ENCODE data around the gene ZKSCAN4. TPM values are rescaled to one million over a fixed set of nuclear protein-coding genes. Genes with fewer than 3 reads are reported as not detected.

Gene ZKSCAN4
- total RNA-seq, 2 experiments from 2014 or later = 0.84 to 1.6 TPM

DNA sequence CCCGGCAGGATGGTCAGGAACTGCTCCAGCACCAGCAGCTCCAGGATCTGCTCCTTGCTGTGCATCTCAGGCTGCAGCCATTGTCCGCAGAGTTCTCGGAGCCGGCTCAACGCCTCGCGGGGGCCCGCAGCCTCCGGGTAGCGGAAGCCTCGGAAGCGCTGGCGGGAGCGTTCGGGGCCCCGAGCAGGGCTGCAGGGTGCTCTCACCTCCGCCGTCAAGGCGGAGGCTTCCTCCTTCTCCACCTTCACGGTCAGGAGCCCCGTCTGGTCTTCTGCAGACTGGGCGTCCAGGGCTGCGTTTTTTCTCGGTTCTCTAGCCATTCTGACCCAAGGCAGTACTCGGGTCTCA, 434 bp downstream of the ZKSCAN4 start:
- Mint-ChIP-seq H3K4me3 (peak overlapping the region; percentile 99), H3K27me3 (peaks cover 4% of the 10 kb centered on the region), H3K4me1 (ENCODE audit: low read depth) (peaks cover 43% of the 10 kb centered on the region), H3K27ac (peak overlapping the region; percentile 93), H3K9me3 (no peaks in the 10 kb centered on the region), H3K36me3 (ENCODE audit: low read depth) (peaks cover 37% of the 10 kb centered on the region)
- Histone ChIP-seq H3K27me3 (ENCODE audit: control insufficient read depth in 1 of 2, insufficient read depth in 2 of 2, low read length in 2 of 2) (no peaks in the 10 kb centered on the region), H3K9me3 (ENCODE audit: control insufficient read depth in 1 of 2, insufficient read depth in 1 of 2, low read length in 2 of 2) (no peaks in the 10 kb centered on the region), H3K36me3 (ENCODE audit: insufficient read depth, low read length) (peaks cover 22% of the 10 kb centered on the region), H3K4me3 (ENCODE audit: low read length) (peak overlapping the region; percentile 84), H3K27ac (ENCODE audit: low read depth in 1 of 2, low read length in 2 of 2) (no peak overlapping the region), H3K4me1 (ENCODE audit: insufficient read depth, low read length) (peaks cover 24% of the 10 kb centered on the region)
- POLR2A ChIA-PET = interaction anchor here (0.8 to 3.0 kb wide), 9 partner anchors 16 to 1000 kb away, joined by 3 to 71 read pairs (median 5); partner anchors contain the start of genes ZKSCAN3, ZKSCAN8, ZSCAN12 and ZSCAN26
- TF ChIP-seq CTCF (IDR thresholded peaks at IDR 0.05) = no peak
- CTCF ChIA-PET = interaction anchor here (0.8 to 1.5 kb wide), 3 partner anchors 12 to 110 kb away, joined by 5 to 7 read pairs (median 5); partner anchors contain the start of gene ZKSCAN8
- intact Hi-C loops (cut with DNase I, micrococcal nuclease) = loop anchor here (1.0 to 5.0 kb wide), 10 partner anchors 16 to 864 kb away; partner anchors contain the start of genes ZSCAN26 (in 2 of the 2), ZKSCAN8 (in 1 of the 2), ZNF165 (in 1 of the 2) and ZNF391 (in 1 of the 2)
- peak; percentile 69 for ATAC-seq (ENCODE audit: poor library complexity)
- peak in 12 of 14 experiments; percentile 9 to 60 (median 26) for DNase-seq

GRCh38 chr6:28250747-28251146, 1.3 kb downstream of the ZKSCAN4 start:
- DNase-seq = no peak
- Mint-ChIP-seq H3K36me3 (ENCODE audit: low read depth) (peaks cover 46% of the 10 kb centered on the region), H3K4me3 (peak overlapping the region; percentile 90), H3K27ac (peak overlapping the region; percentile 10), H3K4me1 (ENCODE audit: low read depth) (peaks cover 43% of the 10 kb centered on the region), H3K9me3 (no peaks in the 10 kb centered on the region), H3K27me3 (peaks cover 1% of the 10 kb centered on the region)
- no peak for ATAC-seq (ENCODE audit: poor library complexity)
- H3K27me3 ChIP-seq (ENCODE audit: control insufficient read depth in 1 of 2, insufficient read depth in 2 of 2, low read length in 2 of 2) = no peaks in the 10 kb centered on the region
- no peak overlapping the region for H3K4me3 ChIP-seq (ENCODE audit: low read length)
- intact Hi-C loops (cut with DNase I, micrococcal nuclease) = loop anchor here (5.0 kb wide), 4 partner anchors 102 to 863 kb away; partner anchors contain the start of genes ZNF391 (in 1 of the 2) and ZSCAN23 (in 1 of the 2)
- CTCF ChIA-PET = interaction anchor here (0.6 kb wide), 1 partner anchor 1065 kb away, joined by 3 read pairs; no protein-coding TSS in a partner anchor
- no peaks in the 10 kb centered on the region for H3K9me3 ChIP-seq (ENCODE audit: control insufficient read depth in 1 of 2, insufficient read depth in 1 of 2, low read length in 2 of 2)
- H3K4me1 ChIP-seq (ENCODE audit: insufficient read depth, low read length) = peaks cover 24% of the 10 kb centered on the region
- H3K36me3 ChIP-seq (ENCODE audit: insufficient read depth, low read length) = peaks cover 30% of the 10 kb centered on the region
- POLR2A ChIA-PET = interaction anchor here (1.0 kb wide), 1 partner anchor 146 kb away, joined by 3 read pairs; no protein-coding TSS in a partner anchor
- no peak for TF ChIP-seq CTCF (IDR thresholded peaks at IDR 0.05)
- no peak overlapping the region for H3K27ac ChIP-seq (ENCODE audit: low read depth in 1 of 2, low read length in 2 of 2)

- peaks cover 64% of the 10 kb centered on the region for H3K36me3 Mint-ChIP-seq (ENCODE audit: low read depth)
- no peak for ATAC-seq (ENCODE audit: poor library complexity)
- TF ChIP-seq CTCF (IDR thresholded peaks at IDR 0.05) = no peak
- peaks cover 43% of the 10 kb centered on the region for H3K4me1 Mint-ChIP-seq (ENCODE audit: low read depth)
- H3K27me3 Mint-ChIP-seq = no peaks in the 10 kb centered on the region
- Histone ChIP-seq H3K36me3 (ENCODE audit: insufficient read depth, low read length) (peaks cover 44% of the 10 kb centered on the region), H3K4me3 (ENCODE audit: low read length) (no peak overlapping the region), H3K27ac (ENCODE audit: low read depth in 1 of 2, low read length in 2 of 2) (no peak overlapping the region), H3K9me3 (ENCODE audit: control insufficient read depth in 1 of 2, insufficient read depth in 1 of 2, low read length in 2 of 2) (no peaks in the 10 kb centered on the region), H3K4me1 (ENCODE audit: insufficient read depth, low read length) (peaks cover 24% of the 10 kb centered on the region), H3K27me3 (ENCODE audit: control insufficient read depth in 1 of 2, insufficient read depth in 2 of 2, low read length in 2 of 2) (no peaks in the 10 kb centered on the region)
- no peak for DNase-seq
- intact Hi-C loops (cut with DNase I, micrococcal nuclease) = no loop called here
- peak overlapping the region; percentile 15 for H3K4me3 Mint-ChIP-seq
- no peak overlapping the region for H3K27ac Mint-ChIP-seq
- ChIA-PET CTCF (no interaction called here), POLR2A (interaction anchor here (0.7 kb wide), 1 partner anchor 19 kb away, joined by 3 read pairs; no protein-coding TSS in a partner anchor)
- no peaks in the 10 kb centered on the region for H3K9me3 Mint-ChIP-seq
These were observed 3.2 kb downstream of the ZKSCAN4 start for GRCh38 chr6:28248916-28249315.

Data from CD4-positive, alpha-beta T cell (primary cell).